HCT116 (cell line): ENCODE measurements around the gene PM20D1. TPM values are rescaled to one million over a fixed set of nuclear protein-coding genes. Genes with fewer than 3 reads are reported as not detected.

Experiments
- ATAC-seq: fragments of 200-7000 bp; cut with Tn5 transposase; 2 replicates; pipeline ENCODE4 v1.9.1; 2020; ENCODE audit warnings: mild to moderate bottlenecking, moderate library complexity
- BruUV-seq: library from RNA; stranded (reverse); fragments of 400-500 nt; replicated peaks from 2 replicates; lab custom pipeline; 2021; lab: Mats Ljungman, UMichigan
- CTCF ChIA-PET: fragments of 300-600 bp; sonication (Branson Sonifier 250); formaldehyde crosslinking; loops from one replicate; lab custom pipeline; 2021; ENCODE audit warnings: antibody characterized with exemption; lab: Charles Lee
- POLR2A ChIA-PET: fragments of 300-600, 350-600 bp; sonication (Branson Sonifier 250); formaldehyde crosslinking; loops from one replicate; lab custom pipeline; 2021; ENCODE audit warnings: antibody characterized with exemption; lab: Charles Lee
- RAD21 ChIA-PET, 2 experiments: fragments of 300-600 bp; sonication (Branson Sonifier 250); formaldehyde crosslinking; loops; one replicate each; lab custom pipeline; 2023; ENCODE audit warnings: low total read pairs in 2 of 2; ENCODE audit not compliant: uncharacterized antibody in 2 of 2, unreplicated experiment in 2 of 2, low non-redundant PET in 1 of 2; lab: Charles Lee
- DNase-seq: peaks from one replicate; pipeline ENCODE4 v3.0.0-alpha.2; 2010; ENCODE audit warnings: low read depth, low spot score
- H2AFZ ChIP-seq: fragments of 200-600 bp; shearing (Covaris generic), sonication (generic); 2 replicates; pipeline ENCODE4 v1.6.1; 2017; ENCODE audit warnings: low read depth, mixed run types, mixed read lengths, antibody characterized with exemption, low read length; ENCODE audit not compliant: poor library complexity, severe bottlenecking
- H3K27ac ChIP-seq: 2 replicates; pipeline ENCODE4 v1.5.1; 2012; ENCODE audit warnings: low read depth, low read length
- H3K27me3 ChIP-seq: fragments of 200-600 bp; sonication (generic); 2 replicates; pipeline ENCODE4 v1.6.1; 2016; ENCODE audit warnings: mixed run types, low read length, mixed read lengths; ENCODE audit not compliant: insufficient read depth
- H3K36me3 ChIP-seq, 2 experiments: fragments of 200-500 bp in 1 of 2; fragments of 200-600 bp in 1 of 2; sonication (Bioruptor generic) in 1 of 2; sonication (generic) in 1 of 2; 2 replicates each; pipeline versions ENCODE4 v1.5.1 to v1.6.1; 2014 to 2016; ENCODE audit warnings: low read length in 2 of 2, inconsistent platforms in 1 of 2, mixed read lengths in 1 of 2, mixed run types in 1 of 2; ENCODE audit not compliant: insufficient read depth in 2 of 2, control insufficient read depth in 1 of 2
- H3K4me1 ChIP-seq, 2 experiments: fragments of 200-600 bp in 1 of 2; sonication (generic) in 1 of 2; 2 replicates each; pipeline versions ENCODE4 v1.5.1 to v1.6.1; 2012 to 2017; ENCODE audit warnings: low read length in 2 of 2, inconsistent platforms in 1 of 2, mild to moderate bottlenecking in 1 of 2, mixed read lengths in 1 of 2, mixed run types in 1 of 2, moderate library complexity in 1 of 2; ENCODE audit not compliant: insufficient read depth in 2 of 2, control insufficient read depth in 1 of 2
- H3K4me2 ChIP-seq: fragments of 200-600 bp; sonication (generic); 2 replicates; pipeline ENCODE4 v1.6.1; 2017; ENCODE audit warnings: mixed run types, low read length, mixed read lengths
- H3K4me3 ChIP-seq, 2 experiments: fragments of 200-600 bp in 1 of 2; sonication (generic) in 1 of 2; replicated peaks in 1 of 2; 2 replicates each; pipeline ENCODE4 v1.5.1; 2011 to 2016; ENCODE audit warnings: low read length in 2 of 2, control low read depth in 1 of 2, low read depth in 1 of 2, mild to moderate bottlenecking in 1 of 2, mixed read lengths in 1 of 2, mixed run types in 1 of 2
- H3K79me2 ChIP-seq: fragments of 200-600 bp; sonication (generic); 2 replicates; pipeline ENCODE4 v1.6.1; 2017; ENCODE audit warnings: mild to moderate bottlenecking, mixed run types, low read length, moderate library complexity, mixed read lengths; ENCODE audit not compliant: insufficient read depth
- H3K9ac ChIP-seq: fragments of 200-600 bp; sonication (generic); 2 replicates; pipeline ENCODE4 v1.6.1; 2016; ENCODE audit warnings: low read length, mixed read lengths
- H3K9me2 ChIP-seq: fragments of 200-600 bp; sonication (generic), shearing (Covaris generic); 2 replicates; pipeline ENCODE4 v1.6.1; 2017; ENCODE audit warnings: mixed run types, mild to moderate bottlenecking, moderate library complexity; ENCODE audit not compliant: insufficient read depth
- H3K9me3 ChIP-seq, 2 experiments: fragments of 200-500 bp in 1 of 2; fragments of 200-600 bp in 1 of 2; sonication (Bioruptor generic) in 1 of 2; sonication (generic) in 1 of 2; 2 replicates each; pipeline ENCODE4 v1.6.1; 2014 to 2017; ENCODE audit warnings: low read length in 2 of 2, mixed read lengths in 2 of 2, inconsistent platforms in 1 of 2, low read depth in 1 of 2, mild to moderate bottlenecking in 1 of 2, mixed run types in 1 of 2, moderate library complexity in 1 of 2; ENCODE audit not compliant: control insufficient read depth in 1 of 2, insufficient read depth in 1 of 2
- H4K20me1 ChIP-seq: fragments of 200-600 bp; sonication (generic), shearing (Covaris generic); 2 replicates; pipeline ENCODE4 v1.6.1; 2017; ENCODE audit warnings: mixed run types, mild to moderate bottlenecking, moderate library complexity; ENCODE audit not compliant: insufficient read depth
- ATF3 ChIP-seq: IDR thresholded peaks from 2 replicates; pipeline ENCODE4 v1.6.1; 2012
- CBX3 ChIP-seq: IDR thresholded peaks from 2 replicates; pipeline ENCODE4 v1.6.1; 2012; ENCODE audit warnings: low read depth
- CEBPB ChIP-seq: IDR thresholded peaks from 2 replicates; pipeline ENCODE4 v1.6.1; 2012; ENCODE audit warnings: low read depth
- CTCF ChIP-seq, 3 experiments: fragments of 200-600 bp in 1 of 3; sonication (generic) in 1 of 3; IDR thresholded peaks in 2 of 3; conservative IDR thresholded peaks in 1 of 3; 2 replicates each; pipeline ENCODE4 v1.5.1; 2012 to 2017; ENCODE audit warnings: low read depth in 2 of 3, low read length in 2 of 3, antibody characterized with exemption in 1 of 3, borderline replicate concordance in 1 of 3, control low read depth in 1 of 3, mild to moderate bottlenecking in 1 of 3, mixed read lengths in 1 of 3, mixed run types in 1 of 3, moderate library complexity in 1 of 3; ENCODE audit not compliant: insufficient read depth in 1 of 3
- FOSL1 ChIP-seq: IDR thresholded peaks from 2 replicates; pipeline ENCODE4 v1.6.1; 2012; ENCODE audit warnings: low read depth
- MAX ChIP-seq: IDR thresholded peaks from 2 replicates; pipeline ENCODE4 v1.6.1; 2012
- POLR2A ChIP-seq: IDR thresholded peaks from 2 replicates; pipeline ENCODE4 v1.7.0; 2011; ENCODE audit warnings: borderline replicate concordance; ENCODE audit not compliant: insufficient read depth, insufficient read length; ENCODE audit errors: extremely low read depth
- ZFX ChIP-seq: fragments of 450-650 bp; IDR thresholded peaks from 2 replicates; pipeline ENCODE4 v1.6.1; 2017
- intact Hi-C: fragments of 100-400 bp; cut with micrococcal nuclease; formaldehyde crosslinking; loops from 2 replicates; pipeline ENCODE4 v1.10.0; 2022
- total RNA-seq: library from RNA; stranded (reverse); gene quantifications from one replicate; pipeline ENCODE4 v1.2.1, GENCODE V29; 2021; ENCODE audit not compliant: unreplicated experiment

The PM20D1 gene
- total RNA-seq, 1 experiment from 2014 or later, result not detected

- ATAC-seq (no peak), DNase-seq (no peak)
- Histone ChIP-seq H3K27ac (no peak overlapping the region), H3K36me3 (peaks cover 13 to 22% of the 10 kb centered on the region in 2 experiments; a peak in 3 of 4 replicates), H3K79me2 (no peaks in the 10 kb centered on the region), H3K4me2 (no peak overlapping the region), H3K4me3 (no peak overlapping the region), H3K27me3 (no peaks in the 10 kb centered on the region), H2AFZ (no peak overlapping the region), H4K20me1 (no peaks in the 10 kb centered on the region), H3K9ac (no peak overlapping the region), H3K4me1 (peaks cover 0 to 4% of the 10 kb centered on the region in 2 experiments; a peak in 1 of 4 replicates), H3K9me2 (no peaks in the 10 kb centered on the region), H3K9me3 (no peaks in the 10 kb centered on the region)
- CTCF ChIA-PET, result interaction anchor here (1.4 to 5.7 kb wide), 2 partner anchors 114 to 183 kb away, joined by 3 to 128 read pairs; no protein-coding TSS in a partner anchor
- TF ChIP-seq CBX3 (no peak), CEBPB (no peak), MAX (no peak), ATF3 (no peak), ZFX (no peak), POLR2A (no peak), FOSL1 (no peak), CTCF (IDR thresholded peaks at IDR 0.05 in 2 of 3, conservative IDR thresholded peaks at IDR 0.05 in 1 of 3; ENCODE audit: borderline replicate concordance in 1 of 3, insufficient read depth in 1 of 3, low read depth in 2 of 3, low read length in 2 of 3) (no peak)
- POLR2A ChIA-PET, result no interaction called here
- intact Hi-C loops, result loop anchor here (5.0 kb wide), 1 partner anchor 313 kb away; no protein-coding TSS in a partner anchor
- RAD21 ChIA-PET, result interaction anchor here in 1 of 2 experiments (1.1 kb wide), 1 partner anchor 183 kb away, joined by 3 read pairs; no protein-coding TSS in a partner anchor
- no TSS peak for BruUV-seq
Observed at GRCh38 chr1:205794011-205794730, 55.8 kb downstream of the PM20D1 start.
